H1 (cell line): ENCODE data around the gene MAP3K10. TPM values are rescaled to one million over a fixed set of nuclear protein-coding genes. Genes with fewer than 3 reads are reported as not detected.

Source experiments
- CHD1 ChIP-seq: IDR thresholded peaks from 2 replicates; pipeline ENCODE4 v1.6.1; 2012; ENCODE audit warnings: low read depth, low read length, improper control_type of control experiment
- EZH2 ChIP-seq: fragments of 200-600 bp; sonication (generic); IDR thresholded peaks from 2 replicates; pipeline ENCODE4 v1.7.1; 2012; ENCODE audit warnings: low read depth, mild to moderate bottlenecking, moderate library complexity, low read length, inconsistent platforms; ENCODE audit not compliant: severe bottlenecking
- POLR2AphosphoS5 ChIP-seq: IDR thresholded peaks from 2 replicates; pipeline ENCODE4 v1.6.1; 2011; ENCODE audit warnings: low read depth, low read length
- polyA plus RNA-seq, 7 experiments: library from polyadenylated mRNA; depleted of rRNA in 3 of 7; stranded (reverse) in 5 of 7; unstranded in 2 of 7; fragments of >200 nt in 5 of 7; fragments of 200-250 nt in 2 of 7; gene quantifications; 1 replicate in 5 of 7; 2 replicates in 1 of 7; 4 replicates in 1 of 7; pipeline versions ENCODE4 v1.2.1 to v1.2.3, GENCODE V29; 2011 to 2013; ENCODE audit warnings: missing spikeins in 2 of 7, mixed read lengths in 2 of 7
- total RNA-seq: library from RNA; stranded (reverse); fragmentation: NEBNext Ultra II Directional; extraction: Animal tissue kit (Norgen Biotek cat#: 25700); gene quantifications from 2 replicates; pipeline ENCODE4 v1.2.1, GENCODE V29; 2021
- TF ChIP-seq, protein P1 (sequence below): IDR thresholded peaks from 2 replicates; pipeline ENCODE4 v1.6.1; 2011; ENCODE audit warnings: low read depth, mild to moderate bottlenecking, low read length; ENCODE audit not compliant: insufficient read depth
- TF ChIP-seq, protein P2 (sequence below): IDR thresholded peaks from 2 replicates; pipeline ENCODE4 v1.6.1; 2012; ENCODE audit warnings: low read length, inconsistent platforms

MAP3K10 gene
- total and polyA plus RNA-seq, 2 of the 8 experiments (the other 6 are each of a cell fraction or from before 2014, with no cell fraction given): 4.9 to 15.9 TPM

DNA sequence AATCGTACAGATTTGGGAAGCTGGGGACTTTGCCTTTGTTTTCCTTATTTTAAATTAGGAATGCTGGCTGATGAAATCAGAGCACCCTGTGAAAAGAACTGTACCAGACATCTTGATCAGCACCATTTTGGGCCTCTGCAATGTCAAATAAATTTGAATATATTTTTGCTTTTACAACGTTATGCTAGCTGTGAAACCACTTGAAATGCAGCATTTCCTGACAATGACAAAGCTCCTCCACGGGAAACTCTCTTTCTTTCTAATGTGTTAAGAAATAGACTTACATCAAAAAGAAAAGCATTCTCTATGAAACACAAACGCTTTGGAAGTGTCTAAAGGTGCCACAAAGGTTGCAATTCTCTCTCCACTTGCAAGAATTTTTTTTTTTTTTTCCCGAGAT, 47.1 kb upstream of the MAP3K10 start (continued):
- TF ChIP-seq, protein P1, sequence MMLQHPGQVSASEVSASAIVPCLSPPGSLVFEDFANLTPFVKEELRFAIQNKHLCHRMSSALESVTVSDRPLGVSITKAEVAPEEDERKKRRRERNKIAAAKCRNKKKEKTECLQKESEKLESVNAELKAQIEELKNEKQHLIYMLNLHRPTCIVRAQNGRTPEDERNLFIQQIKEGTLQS: no peak
- TF ChIP-seq, protein P2, sequence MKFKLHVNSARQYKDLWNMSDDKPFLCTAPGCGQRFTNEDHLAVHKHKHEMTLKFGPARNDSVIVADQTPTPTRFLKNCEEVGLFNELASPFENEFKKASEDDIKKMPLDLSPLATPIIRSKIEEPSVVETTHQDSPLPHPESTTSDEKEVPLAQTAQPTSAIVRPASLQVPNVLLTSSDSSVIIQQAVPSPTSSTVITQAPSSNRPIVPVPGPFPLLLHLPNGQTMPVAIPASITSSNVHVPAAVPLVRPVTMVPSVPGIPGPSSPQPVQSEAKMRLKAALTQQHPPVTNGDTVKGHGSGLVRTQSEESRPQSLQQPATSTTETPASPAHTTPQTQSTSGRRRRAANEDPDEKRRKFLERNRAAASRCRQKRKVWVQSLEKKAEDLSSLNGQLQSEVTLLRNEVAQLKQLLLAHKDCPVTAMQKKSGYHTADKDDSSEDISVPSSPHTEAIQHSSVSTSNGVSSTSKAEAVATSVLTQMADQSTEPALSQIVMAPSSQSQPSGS: no peak
- TF ChIP-seq CHD1 (no peak), EZH2 (no peak), POLR2AphosphoS5 (no peak)
- TF ChIP-seq, all 59 proteins: peak for 0
